ENCODE measurements around the gene KCNQ1. TPM values are rescaled to one million over a fixed set of nuclear protein-coding genes. Genes with fewer than 3 reads are reported as not detected.

The KCNQ1 gene
- total RNA-seq, 3 donors from 2014 or later, result 3.6 to 6.2 (median 5.1) TPM

GRCh38 chr11:2528301-2529050 is 83.7 kb downstream of the KCNQ1 start:
- DNase-seq (ENCODE audit: low spot score in 2 of 2), result no peak
- H3K27me3 ChIP-seq, result no peaks in the 10 kb centered on the region
- peaks cover 0 to 6% of the 10 kb centered on the region in 2 donors for H3K4me1 ChIP-seq
- no peaks in the 10 kb centered on the region for H3K36me3 ChIP-seq
- H3K4me3 ChIP-seq, result no peak overlapping the region
- intact Hi-C loops (cut with DNase I; ENCODE audit: low total_unique reads), result no loop called here
- TF ChIP-seq CTCF (IDR thresholded peaks at IDR 0.05), result no peak
- TF ChIP-seq POLR2AphosphoS5 (IDR thresholded peaks at IDR 0.05), result no peak
- no peak for TF ChIP-seq POLR2A (IDR thresholded peaks at IDR 0.05)
- no peak overlapping the region for H3K27ac ChIP-seq
- H3K9me3 ChIP-seq, result no peaks in the 10 kb centered on the region

- H3K27ac ChIP-seq, result no peak overlapping the region
- no peak overlapping the region for H3K4me3 ChIP-seq
- intact Hi-C loops (cut with DNase I; ENCODE audit: low total_unique reads), result no loop called here
- DNase-seq (ENCODE audit: low spot score in 2 of 2), result no peak
- peaks cover 0 to 8% of the 10 kb centered on the region in 2 donors for H3K4me1 ChIP-seq
- TF ChIP-seq POLR2A (IDR thresholded peaks at IDR 0.05) (no peak), POLR2AphosphoS5 (IDR thresholded peaks at IDR 0.05) (no peak), CTCF (IDR thresholded peaks at IDR 0.05) (no peak)
- H3K27me3 ChIP-seq, result no peaks in the 10 kb centered on the region
- H3K9me3 ChIP-seq, result no peaks in the 10 kb centered on the region
- H3K36me3 ChIP-seq, result no peaks in the 10 kb centered on the region
Observed at GRCh38 chr11:2529173-2529572, 84.4 kb downstream of the KCNQ1 start.

- H3K36me3 ChIP-seq, result no peaks in the 10 kb centered on the region
- no peak overlapping the region for H3K27ac ChIP-seq
- intact Hi-C loops (cut with DNase I; ENCODE audit: low total_unique reads), result loop anchor here (2.0 to 5.0 kb wide), 2 partner anchors 102 to 359 kb away; no protein-coding TSS in a partner anchor
- peaks cover 0 to 8% of the 10 kb centered on the region in 2 donors for H3K4me1 ChIP-seq
- no peak for DNase-seq (ENCODE audit: low spot score in 2 of 2)
- no peak for TF ChIP-seq POLR2A (IDR thresholded peaks at IDR 0.05)
- no peak for TF ChIP-seq CTCF (IDR thresholded peaks at IDR 0.05)
- TF ChIP-seq POLR2AphosphoS5 (IDR thresholded peaks at IDR 0.05), result no peak
- no peaks in the 10 kb centered on the region for H3K27me3 ChIP-seq
- H3K4me3 ChIP-seq, result no peak overlapping the region
- H3K9me3 ChIP-seq, result no peaks in the 10 kb centered on the region
Observed at GRCh38 chr11:2529636-2530035, 84.8 kb downstream of the KCNQ1 start.

GRCh38 chr11:2530131-2530854 is 85.5 kb downstream of the KCNQ1 start:
- H3K4me3 ChIP-seq, result no peak overlapping the region
- no peaks in the 10 kb centered on the region for H3K36me3 ChIP-seq
- no peak overlapping the region for H3K27ac ChIP-seq
- H3K27me3 ChIP-seq, result no peaks in the 10 kb centered on the region
- H3K4me1 ChIP-seq, result peaks cover 0 to 8% of the 10 kb centered on the region in 2 donors
- TF ChIP-seq POLR2AphosphoS5 (IDR thresholded peaks at IDR 0.05) (no peak), CTCF (IDR thresholded peaks at IDR 0.05) (no peak), POLR2A (IDR thresholded peaks at IDR 0.05) (no peak)
- H3K9me3 ChIP-seq, result no peaks in the 10 kb centered on the region
- no peak for DNase-seq (ENCODE audit: low spot score in 2 of 2)
- intact Hi-C loops (cut with DNase I; ENCODE audit: low total_unique reads), result loop anchor here (2.0 to 5.0 kb wide), 2 partner anchors 103 to 359 kb away; no protein-coding TSS in a partner anchor

- no peaks in the 10 kb centered on the region for H3K36me3 ChIP-seq
- no peaks in the 10 kb centered on the region for H3K9me3 ChIP-seq
- H3K27ac ChIP-seq, result no peak overlapping the region
- no peak for DNase-seq (ENCODE audit: low spot score in 2 of 2)
- intact Hi-C loops (cut with DNase I; ENCODE audit: low total_unique reads), result loop anchor here (2.0 to 5.0 kb wide), 2 partner anchors 104 to 358 kb away; no protein-coding TSS in a partner anchor
- peaks cover 0 to 8% of the 10 kb centered on the region in 2 donors for H3K4me1 ChIP-seq
- H3K4me3 ChIP-seq, result no peak overlapping the region
- no peaks in the 10 kb centered on the region for H3K27me3 ChIP-seq
- TF ChIP-seq POLR2AphosphoS5 (IDR thresholded peaks at IDR 0.05) (no peak), CTCF (IDR thresholded peaks at IDR 0.05) (no peak), POLR2A (IDR thresholded peaks at IDR 0.05) (no peak)
Observed at GRCh38 chr11:2530855-2531200, 86.0 kb downstream of the KCNQ1 start.
